IPS DF 6.9 (cell line): ENCODE results near the gene RNF4.

Source experiments
- DNase-seq: peaks from one replicate; pipeline ENCODE4 v3.0.0-alpha.2; 2013; ENCODE audit warnings: low read depth, low spot score
- H3K27ac ChIP-seq: one replicate; pipeline ENCODE4 v1.5.1; 2013; ENCODE audit warnings: low read length, control low read depth
- H3K27me3 ChIP-seq: 2 replicates; pipeline ENCODE4 v1.6.1; 2013; ENCODE audit warnings: mild to moderate bottlenecking, low read length; ENCODE audit not compliant: control insufficient read depth, insufficient read depth
- H3K36me3 ChIP-seq: 2 replicates; pipeline ENCODE4 v1.6.1; 2013; ENCODE audit warnings: low read length; ENCODE audit not compliant: control insufficient read depth, insufficient read depth
- H3K4me1 ChIP-seq: 2 replicates; pipeline ENCODE4 v1.6.1; 2013; ENCODE audit warnings: low read length; ENCODE audit not compliant: control insufficient read depth, insufficient read depth
- H3K4me3 ChIP-seq: 2 replicates; pipeline ENCODE4 v1.5.1; 2013; ENCODE audit warnings: mild to moderate bottlenecking, low read length
- H3K9me3 ChIP-seq: 2 replicates; pipeline ENCODE4 v1.6.1; 2013; ENCODE audit warnings: low read length, inconsistent platforms; ENCODE audit not compliant: control insufficient read depth, insufficient read depth
- WGBS: extraction: QIAGEN DNeasy Blood & Tissue Kit; methylation state at CpG from one replicate; pipeline ENCODE4 v1.1.7; 2013; ENCODE audit warnings: mixed read lengths, missing lambda C conversion rate; ENCODE audit not compliant: insufficient read length, insufficient coverage; 5-methylcytosine and 5-hydroxymethylcytosine counted together

The RNF4 gene

DNA sequence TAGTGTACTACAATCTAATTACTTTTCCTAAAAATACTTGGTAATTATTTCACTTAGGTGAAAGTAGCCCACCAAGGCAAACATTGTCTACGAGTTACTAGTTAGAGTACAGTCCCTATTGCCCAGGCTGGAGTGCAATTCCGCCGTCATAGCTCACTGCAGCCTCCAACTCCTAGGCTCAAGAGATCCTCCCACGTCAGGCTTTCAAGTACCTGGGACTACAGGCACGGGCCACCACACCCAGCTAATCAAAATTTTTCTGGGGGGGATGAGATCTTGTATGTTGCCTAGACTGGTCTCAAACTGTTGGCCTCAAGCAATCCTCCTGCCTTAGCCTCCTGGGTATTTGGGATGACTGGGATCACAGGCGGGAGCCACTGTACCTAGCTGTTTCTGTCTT lies 89.4 kb downstream of the RNF4 start:
- Histone ChIP-seq H3K9me3 (no peaks in the 10 kb centered on the region), H3K4me1 (no peaks in the 10 kb centered on the region), H3K4me3 (no peak overlapping the region), H3K36me3 (no peaks in the 10 kb centered on the region), H3K27ac (no peak overlapping the region), H3K27me3 (no peaks in the 10 kb centered on the region)
- DNase-seq, result no peak
- WGBS, result no CpG with 5 or more reads among the region's 6 CpGs

DNA sequence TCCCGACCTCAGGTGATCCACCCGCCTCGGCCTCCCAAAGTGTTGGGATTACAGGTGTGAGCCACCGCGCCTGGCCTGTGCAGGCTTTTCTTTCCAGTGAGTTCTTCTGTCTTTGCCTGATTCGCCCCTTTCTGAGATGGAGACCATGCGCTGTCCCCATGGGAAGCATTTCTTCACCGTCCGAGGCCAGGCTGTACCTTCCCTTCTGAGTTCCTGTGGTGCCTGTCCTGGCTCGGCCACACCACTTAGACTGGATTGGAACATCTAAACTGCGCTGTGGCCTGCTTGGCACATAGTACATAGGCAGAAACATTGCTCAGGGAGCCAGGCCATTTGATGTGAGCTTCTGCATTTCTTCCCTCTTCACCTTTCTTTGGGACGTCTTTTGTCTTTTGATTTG lies 91.3 kb downstream of the RNF4 start:
- WGBS, result no CpG with 5 or more reads among the region's 12 CpGs
- Histone ChIP-seq H3K9me3 (no peaks in the 10 kb centered on the region), H3K27ac (no peak overlapping the region), H3K36me3 (no peaks in the 10 kb centered on the region), H3K27me3 (no peaks in the 10 kb centered on the region), H3K4me3 (no peak overlapping the region), H3K4me1 (no peaks in the 10 kb centered on the region)
- no peak for DNase-seq
